Right lobe of liver (tissue), 4 donors: ENCODE data around the gene SUMO1.

Experiments
- POLR2A ChIP-seq: fragments of 450-650 bp; IDR thresholded peaks from one replicate; pipeline ENCODE4 v1.6.1; 2017; ENCODE audit warnings: antibody characterized with exemption, mild to moderate bottlenecking
- TF ChIP-seq, protein P1 (sequence below), 4 donors: fragments of 200-600 bp in 3 of 4; fragments of 450-650 bp in 1 of 4; IDR thresholded peaks; one replicate each; pipeline versions ENCODE4 v1.5.1 to v1.8.0; 2016 to 2022; ENCODE audit warnings: antibody characterized with exemption in 4 of 4, mild to moderate bottlenecking in 2 of 4
- donor health status: DM: no; HTN: no; CAD: no.
- donor health status: DM: no; HTN: no; CAD: no.
- donor health status: DM: no; HTN: yes; CAD: no.

DNA sequence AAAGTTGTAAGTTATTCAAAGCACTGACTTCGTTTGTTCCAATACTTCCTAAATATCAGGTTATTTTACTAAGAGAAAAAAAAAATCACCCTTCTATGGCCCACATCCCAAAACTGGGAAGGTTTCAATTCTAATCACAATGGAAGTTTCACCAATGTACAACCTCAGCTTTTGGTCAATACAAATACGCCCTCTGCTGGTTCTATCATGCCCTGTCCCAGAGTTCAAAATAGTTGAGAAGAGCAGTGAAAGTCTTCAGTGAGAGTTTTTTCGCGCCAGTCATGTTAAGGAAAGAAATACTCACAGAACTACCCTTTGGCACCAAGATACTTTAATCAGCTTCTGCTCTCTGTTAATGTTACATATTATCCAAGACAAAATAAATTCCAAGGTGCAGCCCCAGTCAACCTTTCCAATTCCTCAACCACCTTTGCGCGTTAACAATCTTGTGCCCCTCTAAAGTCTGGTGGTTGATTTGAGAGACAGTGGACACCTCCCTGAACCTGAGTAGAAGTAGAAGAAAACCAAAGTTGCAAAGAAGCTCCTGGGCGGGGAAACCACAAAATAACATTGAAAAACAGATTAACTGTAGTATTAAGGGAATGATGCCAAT is 59.9 kb downstream of the SUMO1 start:
- no peak for TF ChIP-seq POLR2A
- TF ChIP-seq, protein P1, sequence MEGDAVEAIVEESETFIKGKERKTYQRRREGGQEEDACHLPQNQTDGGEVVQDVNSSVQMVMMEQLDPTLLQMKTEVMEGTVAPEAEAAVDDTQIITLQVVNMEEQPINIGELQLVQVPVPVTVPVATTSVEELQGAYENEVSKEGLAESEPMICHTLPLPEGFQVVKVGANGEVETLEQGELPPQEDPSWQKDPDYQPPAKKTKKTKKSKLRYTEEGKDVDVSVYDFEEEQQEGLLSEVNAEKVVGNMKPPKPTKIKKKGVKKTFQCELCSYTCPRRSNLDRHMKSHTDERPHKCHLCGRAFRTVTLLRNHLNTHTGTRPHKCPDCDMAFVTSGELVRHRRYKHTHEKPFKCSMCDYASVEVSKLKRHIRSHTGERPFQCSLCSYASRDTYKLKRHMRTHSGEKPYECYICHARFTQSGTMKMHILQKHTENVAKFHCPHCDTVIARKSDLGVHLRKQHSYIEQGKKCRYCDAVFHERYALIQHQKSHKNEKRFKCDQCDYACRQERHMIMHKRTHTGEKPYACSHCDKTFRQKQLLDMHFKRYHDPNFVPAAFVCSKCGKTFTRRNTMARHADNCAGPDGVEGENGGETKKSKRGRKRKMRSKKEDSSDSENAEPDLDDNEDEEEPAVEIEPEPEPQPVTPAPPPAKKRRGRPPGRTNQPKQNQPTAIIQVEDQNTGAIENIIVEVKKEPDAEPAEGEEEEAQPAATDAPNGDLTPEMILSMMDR (IDR thresholded peaks at IDR 0.05): peak; percentile 83 to 87 (median 84)
